Peyer's patch (tissue), 4 donors: ENCODE measurements around the gene TPM4. TPM values are rescaled to one million over a fixed set of nuclear protein-coding genes. Genes with fewer than 3 reads are reported as not detected.
A peak's percentile ranks its signal among the peaks of the same experiment; 100 is the strongest.

Experiments used
- DNase-seq, 3 donors: peaks; one replicate each; pipeline ENCODE4 v3.0.0-alpha.2; 2017 to 2019
- H3K27ac ChIP-seq, 4 donors: fragments of 200-600 bp; sonication (generic); one replicate each; pipeline ENCODE4 v1.5.1; 2016 to 2019
- H3K27me3 ChIP-seq, 2 donors: fragments of 200-600 bp; sonication (generic); one replicate each; pipeline ENCODE4 v1.5.1; 2019
- H3K36me3 ChIP-seq, 3 donors: fragments of 200-600 bp; sonication (generic); one replicate each; pipeline ENCODE4 v1.5.1; 2016 to 2019
- H3K4me1 ChIP-seq, 4 donors: fragments of 200-600 bp; sonication (generic); one replicate each; pipeline ENCODE4 v1.5.1; 2016 to 2019
- H3K4me3 ChIP-seq, 4 donors: fragments of 200-600 bp; sonication (generic); 1 replicate in 3 of 4; 2 replicates in 1 of 4; pipeline ENCODE4 v1.5.1; 2016 to 2019; ENCODE audit warnings: mild to moderate bottlenecking in 1 of 4
- H3K9me3 ChIP-seq, 4 donors: fragments of 200-600 bp; sonication (generic); one replicate each; pipeline ENCODE4 v1.5.1; 2016 to 2019; ENCODE audit warnings: mild to moderate bottlenecking in 1 of 4
- CTCF ChIP-seq, 6 experiments: fragments of 450-650 bp in 4 of 6; fragments of 200-600 bp in 2 of 6; sonication (generic) in 1 of 6; IDR thresholded peaks; one replicate each; pipeline ENCODE4 v1.5.1; 2017 to 2019; ENCODE audit warnings: antibody characterized with exemption in 6 of 6, mild to moderate bottlenecking in 3 of 6, moderate library complexity in 1 of 6
- POLR2A ChIP-seq, 2 donors: fragments of 450-650 bp; IDR thresholded peaks; one replicate each; pipeline ENCODE4 v1.5.1; 2017; ENCODE audit warnings: antibody characterized with exemption in 2 of 2, mild to moderate bottlenecking in 2 of 2, moderate library complexity in 2 of 2
- total RNA-seq, 4 donors: library from RNA; depleted of rRNA; stranded (reverse); fragments of >200 nt; gene quantifications; one replicate each; pipeline ENCODE4 v1.1.0, GENCODE V29; 2016

The TPM4 gene
- total RNA-seq, 4 donors from 2014 or later: 125 to 423 (median 139) TPM

GRCh38 chr19:16073481-16073880, 2.8 kb upstream of the TPM4 start:
- TF ChIP-seq CTCF (IDR thresholded peaks at IDR 0.05): no peak
- no peak for TF ChIP-seq POLR2A (IDR thresholded peaks at IDR 0.05)
- no peaks in the 10 kb centered on the region for H3K27me3 ChIP-seq
- peak overlapping the region in 2 of 4 donors; percentile 38 to 96 for H3K27ac ChIP-seq
- H3K4me3 ChIP-seq: no peak overlapping the region
- peaks cover 12 to 44% (median 18%) of the 10 kb centered on the region in 4 donors for H3K4me1 ChIP-seq
- no peaks in the 10 kb centered on the region for H3K9me3 ChIP-seq
- no peak for DNase-seq
- no peaks in the 10 kb centered on the region for H3K36me3 ChIP-seq

- H3K27ac ChIP-seq: peak overlapping the region in 3 of 4 donors; percentile 38 to 98 (median 95)
- H3K27me3 ChIP-seq: no peaks in the 10 kb centered on the region
- DNase-seq: peak in 1 of 3 donors; percentile 4
- no peak for TF ChIP-seq CTCF (IDR thresholded peaks at IDR 0.05)
- no peak for TF ChIP-seq POLR2A (IDR thresholded peaks at IDR 0.05)
- H3K9me3 ChIP-seq: no peaks in the 10 kb centered on the region
- H3K36me3 ChIP-seq: no peaks in the 10 kb centered on the region
- no peak overlapping the region for H3K4me3 ChIP-seq
- peaks cover 12 to 49% (median 19%) of the 10 kb centered on the region in 4 donors for H3K4me1 ChIP-seq
These were observed 2.3 kb upstream of the TPM4 start for GRCh38 chr19:16073988-16074387.

- Histone ChIP-seq H3K27me3 (no peaks in the 10 kb centered on the region), H3K9me3 (no peaks in the 10 kb centered on the region), H3K36me3 (no peaks in the 10 kb centered on the region), H3K27ac (peak overlapping the region; percentile 95 to 100 (median 99)), H3K4me3 (no peak overlapping the region), H3K4me1 (peaks cover 10 to 55% (median 21%) of the 10 kb centered on the region in 4 donors)
- DNase-seq: no peak
- TF ChIP-seq CTCF (IDR thresholded peaks at IDR 0.05): no peak
- no peak for TF ChIP-seq POLR2A (IDR thresholded peaks at IDR 0.05)
These were observed 1.6 kb upstream of the TPM4 start for GRCh38 chr19:16074488-16075365.

- TF ChIP-seq POLR2A (IDR thresholded peaks at IDR 0.05) (no peak), CTCF (IDR thresholded peaks at IDR 0.05) (no peak)
- Histone ChIP-seq H3K27ac (peak overlapping the region; percentile 95 to 100 (median 99)), H3K4me1 (peaks cover 9 to 58% (median 22%) of the 10 kb centered on the region in 4 donors), H3K27me3 (no peaks in the 10 kb centered on the region), H3K36me3 (no peaks in the 10 kb centered on the region), H3K4me3 (peak overlapping the region; percentile 90 to 100 (median 94)), H3K9me3 (no peaks in the 10 kb centered on the region)
- peak in 2 of 3 donors; percentile 23 to 25 for DNase-seq
These were observed 703 bp upstream of the TPM4 start for GRCh38 chr19:16075430-16076153.

- H3K27me3 ChIP-seq: no peaks in the 10 kb centered on the region
- peak overlapping the region; percentile 90 to 100 (median 94) for H3K4me3 ChIP-seq
- peaks cover 0 to 8% (median 0%) of the 10 kb centered on the region in 3 donors for H3K36me3 ChIP-seq
- TF ChIP-seq CTCF (IDR thresholded peaks at IDR 0.05) (no peak), POLR2A (IDR thresholded peaks at IDR 0.05) (no peak)
- H3K4me1 ChIP-seq: peaks cover 0 to 58% (median 22%) of the 10 kb centered on the region in 4 donors
- DNase-seq: peak; percentile 59 to 77 (median 77)
- peak overlapping the region; percentile 95 to 100 (median 99) for H3K27ac ChIP-seq
- H3K9me3 ChIP-seq: no peaks in the 10 kb centered on the region
These were observed 790 bp downstream of the TPM4 start for GRCh38 chr19:16076958-16077611.
